ENCODE data around the gene ZFC3H1.
"Not testable (repeated sequence)": the region's sequence is repeated elsewhere in the genome, so short reads cannot be mapped to it uniquely, and the experiment has no call there.

The ZFC3H1 gene

DNA sequence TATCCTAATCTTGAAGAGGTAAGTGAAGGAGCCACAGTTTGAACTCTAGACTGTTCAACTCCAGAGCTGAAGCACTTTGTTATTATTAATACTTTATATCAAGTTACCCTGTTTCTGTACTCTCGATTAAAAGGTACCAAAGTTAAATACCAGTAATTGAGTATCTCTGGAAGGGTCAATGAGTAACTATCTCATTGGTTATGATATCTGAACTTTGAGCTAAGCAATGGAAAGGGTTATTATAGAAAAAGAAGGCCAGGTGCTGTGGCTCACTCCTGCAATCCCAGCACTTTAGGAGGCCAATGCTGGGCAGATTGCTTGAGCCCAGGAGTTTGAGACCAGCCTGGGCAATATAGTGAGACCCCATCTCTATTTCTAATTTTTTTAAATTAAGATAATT lies 32.1 kb upstream of the ZFC3H1 start:
- no peak overlapping the region for H3K9ac ChIP-seq (ENCODE audit: low read length)

DNA sequence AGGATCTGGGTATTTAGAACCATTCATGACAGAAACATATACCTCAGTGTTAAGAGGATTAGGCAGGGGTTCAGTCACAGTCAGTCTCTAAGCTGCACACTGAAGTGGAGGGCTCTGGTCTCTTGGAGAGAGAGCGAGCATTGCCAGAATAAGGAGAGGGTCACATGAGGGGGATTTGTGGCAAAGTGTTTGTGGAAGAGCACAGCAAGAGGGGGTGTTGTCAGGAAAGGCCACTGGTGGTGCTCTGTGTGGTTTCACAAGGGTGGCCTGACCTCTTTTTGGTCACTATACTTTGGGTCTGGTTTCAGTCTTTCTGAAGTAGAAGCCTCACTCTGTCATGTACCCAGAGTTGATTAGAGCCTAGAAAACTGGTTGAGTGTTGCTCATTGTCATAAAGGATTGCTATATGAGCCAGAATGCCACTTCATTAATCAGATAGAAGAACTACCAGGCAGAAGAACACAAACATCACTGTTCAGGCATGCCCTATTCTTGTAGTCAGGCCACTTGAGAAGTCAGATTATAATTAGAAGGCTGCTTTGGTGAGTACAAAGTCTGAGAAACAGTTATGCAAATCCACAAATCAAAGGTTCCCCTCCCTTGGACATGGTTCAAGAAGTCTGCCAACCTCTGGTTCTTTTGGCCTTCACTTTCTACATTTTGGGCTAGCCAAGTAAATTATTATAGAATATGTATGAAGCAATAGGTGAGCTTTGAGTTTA lies 30.6 kb upstream of the ZFC3H1 start:
- Histone ChIP-seq H3K9ac (ENCODE audit: low read length) (peak overlapping the region; percentile 56), H3K9me2 (replicated peaks; ENCODE audit: insufficient read depth, low read length) (no peaks in the 10 kb centered on the region), H3K9me3 (ENCODE audit: insufficient read depth, low read length) (no peaks in the 10 kb centered on the region), H3K27ac (ENCODE audit: low read depth, low read length) (peak overlapping the region; percentile 92), H3K79me2 (ENCODE audit: insufficient read depth, low read length) (peaks cover 33% of the 10 kb centered on the region; the same call in 1 of the 2 replicates), H3K4me3 (ENCODE audit: insufficient read depth, low read length, poor library complexity, severe bottlenecking) (peak overlapping the region; percentile 27), H2AFZ (ENCODE audit: low read depth, low read length, severe bottlenecking) (no peak overlapping the region), H3F3A (ENCODE audit: insufficient read depth) (peaks cover 38% of the 10 kb centered on the region), H3K36me3 (ENCODE audit: low read length) (peaks cover 15% of the 10 kb centered on the region; the same call in 1 of the 2 replicates), H3K4me2 (ENCODE audit: low read depth, low read length, poor library complexity, severe bottlenecking) (peak overlapping the region; percentile 90), H4K20me1 (ENCODE audit: low read depth, low read length) (no peaks in the 10 kb centered on the region), H3K27me3 (ENCODE audit: low read length) (no peaks in the 10 kb centered on the region)
- TF ChIP-seq, protein P1, sequence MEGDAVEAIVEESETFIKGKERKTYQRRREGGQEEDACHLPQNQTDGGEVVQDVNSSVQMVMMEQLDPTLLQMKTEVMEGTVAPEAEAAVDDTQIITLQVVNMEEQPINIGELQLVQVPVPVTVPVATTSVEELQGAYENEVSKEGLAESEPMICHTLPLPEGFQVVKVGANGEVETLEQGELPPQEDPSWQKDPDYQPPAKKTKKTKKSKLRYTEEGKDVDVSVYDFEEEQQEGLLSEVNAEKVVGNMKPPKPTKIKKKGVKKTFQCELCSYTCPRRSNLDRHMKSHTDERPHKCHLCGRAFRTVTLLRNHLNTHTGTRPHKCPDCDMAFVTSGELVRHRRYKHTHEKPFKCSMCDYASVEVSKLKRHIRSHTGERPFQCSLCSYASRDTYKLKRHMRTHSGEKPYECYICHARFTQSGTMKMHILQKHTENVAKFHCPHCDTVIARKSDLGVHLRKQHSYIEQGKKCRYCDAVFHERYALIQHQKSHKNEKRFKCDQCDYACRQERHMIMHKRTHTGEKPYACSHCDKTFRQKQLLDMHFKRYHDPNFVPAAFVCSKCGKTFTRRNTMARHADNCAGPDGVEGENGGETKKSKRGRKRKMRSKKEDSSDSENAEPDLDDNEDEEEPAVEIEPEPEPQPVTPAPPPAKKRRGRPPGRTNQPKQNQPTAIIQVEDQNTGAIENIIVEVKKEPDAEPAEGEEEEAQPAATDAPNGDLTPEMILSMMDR (IDR thresholded peaks at IDR 0.05; ENCODE audit: insufficient read depth, low read length, poor library complexity, severe bottlenecking): no peak
- TF ChIP-seq EZH2phosphoT487 (conservative IDR thresholded peaks at IDR 0.05; ENCODE audit: low read length): no peak

More for the DNA sequence above, 32.1 kb upstream of the ZFC3H1 start:
- Histone ChIP-seq H3K9me2 (replicated peaks; ENCODE audit: insufficient read depth, low read length) (no peaks in the 10 kb centered on the region), H3K9me3 (ENCODE audit: insufficient read depth, low read length) (no peaks in the 10 kb centered on the region), H3K27me3 (ENCODE audit: low read length) (no peaks in the 10 kb centered on the region), H3K4me2 (ENCODE audit: low read depth, low read length, poor library complexity, severe bottlenecking) (peak overlapping the region; percentile 90), H3K27ac (ENCODE audit: low read depth, low read length) (peak overlapping the region; percentile 92), H3K4me3 (ENCODE audit: insufficient read depth, low read length, poor library complexity, severe bottlenecking) (no peak overlapping the region), H4K20me1 (ENCODE audit: low read depth, low read length) (no peaks in the 10 kb centered on the region), H2AFZ (ENCODE audit: low read depth, low read length, severe bottlenecking) (no peak overlapping the region), H3F3A (ENCODE audit: insufficient read depth) (peaks cover 23% of the 10 kb centered on the region), H3K79me2 (ENCODE audit: insufficient read depth, low read length) (peaks cover 26% of the 10 kb centered on the region; the same call in 1 of the 2 replicates), H3K36me3 (ENCODE audit: low read length) (peaks cover 15% of the 10 kb centered on the region; the same call in 1 of the 2 replicates)
- no peak for TF ChIP-seq EZH2phosphoT487 (conservative IDR thresholded peaks at IDR 0.05; ENCODE audit: low read length)
- TF ChIP-seq, protein P1 (IDR thresholded peaks at IDR 0.05; ENCODE audit: insufficient read depth, low read length, poor library complexity, severe bottlenecking): no peak

DNA sequence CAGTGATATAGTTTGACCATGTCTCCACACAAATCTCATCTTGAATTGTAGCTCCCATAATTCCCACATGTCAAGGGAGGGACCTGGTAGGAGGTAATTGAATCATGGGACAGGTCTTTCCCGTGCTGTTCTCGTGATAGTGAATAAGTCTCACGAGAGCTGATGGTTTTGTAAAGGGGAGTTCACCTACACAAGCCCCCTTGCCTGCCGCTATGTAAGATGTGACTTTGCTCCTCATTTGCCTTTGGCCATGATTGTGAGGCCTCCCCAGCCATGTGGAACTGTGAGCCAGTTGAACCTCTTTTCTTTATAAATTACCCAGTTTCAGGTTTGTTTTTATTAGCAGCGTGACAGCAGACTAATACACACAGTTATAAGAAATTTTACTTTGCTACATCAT lies 30.0 kb upstream of the ZFC3H1 start:
- not testable (repeated sequence) for H2AFZ ChIP-seq (ENCODE audit: low read depth, low read length, severe bottlenecking); H3K9me3 ChIP-seq (ENCODE audit: insufficient read depth, low read length); H3K27me3 ChIP-seq (ENCODE audit: low read length); H4K20me1 ChIP-seq (ENCODE audit: low read depth, low read length); H3K9me2 ChIP-seq (replicated peaks; ENCODE audit: insufficient read depth, low read length)
- Histone ChIP-seq H3K79me2 (ENCODE audit: insufficient read depth, low read length) (peaks cover 39% of the 10 kb centered on the region; the same call in 1 of the 2 replicates), H3K4me3 (ENCODE audit: insufficient read depth, low read length, poor library complexity, severe bottlenecking) (peak overlapping the region; percentile 27), H3K4me2 (ENCODE audit: low read depth, low read length, poor library complexity, severe bottlenecking) (peak overlapping the region; percentile 90), H3K36me3 (ENCODE audit: low read length) (peaks cover 15% of the 10 kb centered on the region; the same call in 1 of the 2 replicates), H3K27ac (ENCODE audit: low read depth, low read length) (peak overlapping the region; percentile 92), H3F3A (ENCODE audit: insufficient read depth) (peaks cover 44% of the 10 kb centered on the region), H3K9ac (ENCODE audit: low read length) (peak overlapping the region; percentile 56)

DNA sequence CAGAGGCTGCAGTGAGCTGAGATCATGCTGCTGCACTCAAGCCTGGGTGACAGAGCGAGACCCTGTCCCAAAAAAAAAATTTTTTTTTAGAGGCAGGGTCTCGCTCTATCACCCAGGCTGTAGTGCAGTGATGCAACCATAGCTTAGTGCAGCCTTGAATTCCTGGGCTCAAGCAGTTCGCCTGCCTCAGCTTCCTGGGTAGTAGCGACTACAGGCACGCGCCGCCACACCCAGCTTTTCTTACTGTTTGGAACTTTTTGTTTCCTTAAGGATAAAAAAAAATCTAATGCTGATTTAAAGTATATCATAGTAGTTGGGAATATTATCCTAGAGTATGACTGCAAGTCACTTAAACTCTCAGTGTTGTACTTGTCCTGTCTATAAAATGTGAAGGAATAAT lies 29.5 kb upstream of the ZFC3H1 start:
- Histone ChIP-seq H3K9me2 (replicated peaks; ENCODE audit: insufficient read depth, low read length) (no peaks in the 10 kb centered on the region), H3K4me3 (ENCODE audit: insufficient read depth, low read length, poor library complexity, severe bottlenecking) (peak overlapping the region; percentile 2), H3K27me3 (ENCODE audit: low read length) (no peaks in the 10 kb centered on the region), H3K36me3 (ENCODE audit: low read length) (peaks cover 15% of the 10 kb centered on the region; the same call in 1 of the 2 replicates), H3K27ac (ENCODE audit: low read depth, low read length) (peak overlapping the region; percentile 92), H3K9me3 (ENCODE audit: insufficient read depth, low read length) (no peaks in the 10 kb centered on the region), H3K4me2 (ENCODE audit: low read depth, low read length, poor library complexity, severe bottlenecking) (peak overlapping the region; percentile 90), H3K9ac (ENCODE audit: low read length) (no peak overlapping the region), H2AFZ (ENCODE audit: low read depth, low read length, severe bottlenecking) (no peak overlapping the region), H3F3A (ENCODE audit: insufficient read depth) (peaks cover 45% of the 10 kb centered on the region), H3K79me2 (ENCODE audit: insufficient read depth, low read length) (peaks cover 42% of the 10 kb centered on the region; the same call in 1 of the 2 replicates), H4K20me1 (ENCODE audit: low read depth, low read length) (no peaks in the 10 kb centered on the region)
- TF ChIP-seq, protein P1 (IDR thresholded peaks at IDR 0.05; ENCODE audit: insufficient read depth, low read length, poor library complexity, severe bottlenecking): no peak
- no peak for TF ChIP-seq EZH2phosphoT487 (conservative IDR thresholded peaks at IDR 0.05; ENCODE audit: low read length)
